ENCODE results near the gene PTGER3. TPM values are rescaled to one million over a fixed set of nuclear protein-coding genes. Genes with fewer than 3 reads are reported as not detected.

Gene PTGER3
- total and polyA plus RNA-seq, 10 of the 15 experiments (the other 5 are each of a cell fraction or from before 2014, with no cell fraction given): under 0.01 to 0.04 (median 0.02) TPM; not detected in 7

- ChIA-PET POLR2A (no interaction called here), SMC1A (ENCODE audit: uncharacterized antibody, unreplicated experiment) (no interaction called here), CTCF (no interaction called here), RAD21 (ENCODE audit: unreplicated experiment) (no interaction called here)
- no peak overlapping the region for H3K9ac ChIP-seq (ENCODE audit: control insufficient read depth, insufficient read depth, low read length)
- no TSS peak for BruUV-seq (replicated peaks)
- WGBS (ENCODE audit: insufficient coverage, insufficient replicate concordance, low lambda C conversion rate, missing lambda C conversion rate): 98% methylated on average over 6 of the region's 6 CpGs
- FAIRE-seq: no peak
- ATAC-seq: no peak; the same call in 2 of the 3 replicates
- no peaks in the 10 kb centered on the region for H3K79me2 ChIP-seq (ENCODE audit: control insufficient read depth, insufficient read depth, low read length)
- DNase-seq (ENCODE audit: low read depth, low spot score): no peak
- in situ Hi-C loops (cut with MboI): loop anchor here (5.0 to 10.0 kb wide), 3 partner anchors 367 to 920 kb away; no protein-coding TSS in a partner anchor
- H3K4me2 ChIP-seq (ENCODE audit: control insufficient read depth, insufficient read depth): no peak overlapping the region
- no peaks in the 10 kb centered on the region for H3K4me1 ChIP-seq (ENCODE audit: control insufficient read depth, insufficient read depth, low read length)
- intact Hi-C loops (cut with micrococcal nuclease; ENCODE audit: unreplicated experiment): loop anchor here (5.0 to 10.0 kb wide), 2 partner anchors 312 to 920 kb away; no protein-coding TSS in a partner anchor
- no peak overlapping the region for H3K27ac ChIP-seq (ENCODE audit: control insufficient read depth, insufficient read depth)
- no peak overlapping the region for H2AFZ ChIP-seq (ENCODE audit: control insufficient read depth, low read depth, low read length)
- H3K36me3 ChIP-seq (ENCODE audit: control insufficient read depth in 2 of 2, insufficient read depth in 2 of 2, low read length in 1 of 2): peaks cover 0 to 7% of the 10 kb centered on the region in 2 experiments; a peak in 2 of 4 replicates
- no peak overlapping the region for H3K4me3 ChIP-seq
- TF ChIP-seq PML (IDR thresholded peaks at IDR 0.05; ENCODE audit: low read length): no peak
- TF ChIP-seq, protein P1, sequence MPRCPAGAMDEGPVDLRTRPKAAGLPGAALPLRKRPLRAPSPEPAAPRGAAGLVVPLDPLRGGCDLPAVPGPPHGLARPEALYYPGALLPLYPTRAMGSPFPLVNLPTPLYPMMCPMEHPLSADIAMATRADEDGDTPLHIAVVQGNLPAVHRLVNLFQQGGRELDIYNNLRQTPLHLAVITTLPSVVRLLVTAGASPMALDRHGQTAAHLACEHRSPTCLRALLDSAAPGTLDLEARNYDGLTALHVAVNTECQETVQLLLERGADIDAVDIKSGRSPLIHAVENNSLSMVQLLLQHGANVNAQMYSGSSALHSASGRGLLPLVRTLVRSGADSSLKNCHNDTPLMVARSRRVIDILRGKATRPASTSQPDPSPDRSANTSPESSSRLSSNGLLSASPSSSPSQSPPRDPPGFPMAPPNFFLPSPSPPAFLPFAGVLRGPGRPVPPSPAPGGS (IDR thresholded peaks at IDR 0.05; ENCODE audit: borderline replicate concordance, insufficient read depth, low read depth, low read length, poor library complexity, severe bottlenecking): peak; percentile 15
- no peak for TF ChIP-seq MXI1 (IDR thresholded peaks at IDR 0.05; ENCODE audit: low read depth, low read length)
- no peaks in the 10 kb centered on the region for H3K9me3 ChIP-seq (replicated peaks; ENCODE audit: control insufficient read depth, insufficient read depth, low read length)
- H3K27me3 ChIP-seq (replicated peaks in 1 of 2; ENCODE audit: control insufficient read depth in 2 of 2, insufficient read depth in 2 of 2, low read length in 1 of 2): no peaks in the 10 kb centered on the region
- H4K20me1 ChIP-seq (ENCODE audit: control insufficient read depth, insufficient read depth): no peaks in the 10 kb centered on the region
These were observed 7.2 kb upstream of the PTGER3 start for GRCh38 chr1:71054791-71055190.

DNA sequence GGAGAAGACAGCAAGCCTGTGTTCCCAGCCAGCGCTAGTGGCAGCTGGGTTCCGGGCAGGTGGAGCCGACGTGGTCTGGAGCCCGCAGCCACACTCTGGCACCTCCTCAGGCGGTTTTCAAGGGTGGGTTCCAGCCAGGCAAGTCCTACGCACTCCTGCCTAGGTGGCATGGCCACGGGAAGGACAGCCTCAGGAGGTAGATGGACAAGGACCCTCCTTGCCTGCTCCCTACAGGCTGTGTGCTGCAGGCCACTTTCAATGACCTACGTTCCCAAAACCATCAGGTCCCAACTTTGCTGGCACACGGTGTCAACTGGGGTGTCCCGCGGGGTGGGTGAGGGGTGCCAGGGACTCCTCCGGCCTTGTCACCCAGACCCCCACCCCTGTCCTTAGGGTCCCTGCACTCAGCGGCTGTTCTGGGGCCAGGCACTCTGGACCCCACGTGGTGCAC lies 6.7 kb upstream of the PTGER3 start:
- SMC1A ChIA-PET (ENCODE audit: uncharacterized antibody, unreplicated experiment): no interaction called here
- Histone ChIP-seq H3K4me2 (ENCODE audit: control insufficient read depth, insufficient read depth) (no peak overlapping the region), H3K9ac (ENCODE audit: control insufficient read depth, insufficient read depth, low read length) (no peak overlapping the region), H2AFZ (ENCODE audit: control insufficient read depth, low read depth, low read length) (no peak overlapping the region), H3K79me2 (ENCODE audit: control insufficient read depth, insufficient read depth, low read length) (no peaks in the 10 kb centered on the region), H3K4me1 (ENCODE audit: control insufficient read depth, insufficient read depth, low read length) (no peaks in the 10 kb centered on the region), H3K36me3 (ENCODE audit: control insufficient read depth in 2 of 2, insufficient read depth in 2 of 2, low read length in 1 of 2) (peaks cover 0 to 7% of the 10 kb centered on the region in 2 experiments; a peak in 2 of 4 replicates), H3K27me3 (replicated peaks in 1 of 2; ENCODE audit: control insufficient read depth in 2 of 2, insufficient read depth in 2 of 2, low read length in 1 of 2) (no peaks in the 10 kb centered on the region), H3K27ac (ENCODE audit: control insufficient read depth, insufficient read depth) (no peak overlapping the region), H4K20me1 (ENCODE audit: control insufficient read depth, insufficient read depth) (no peaks in the 10 kb centered on the region), H3K9me3 (replicated peaks; ENCODE audit: control insufficient read depth, insufficient read depth, low read length) (no peaks in the 10 kb centered on the region), H3K4me3 (no peak overlapping the region)
- 77% methylated on average over 15 of the region's 15 CpGs for WGBS (ENCODE audit: insufficient coverage, insufficient replicate concordance, low lambda C conversion rate, missing lambda C conversion rate)
- no TSS peak for BruUV-seq (replicated peaks)
- RAD21 ChIA-PET (ENCODE audit: unreplicated experiment): no interaction called here
- DNase-seq (ENCODE audit: low read depth, low spot score): no peak
- TF ChIP-seq HDAC2 (IDR thresholded peaks at IDR 0.05): no peak
- no peak for TF ChIP-seq PKNOX1 (IDR thresholded peaks at IDR 0.05)
- TF ChIP-seq BCL11A (IDR thresholded peaks at IDR 0.05; ENCODE audit: low read depth, low read length): no peak
- peak; percentile 9; the same call in 1 of the 2 replicates for TF ChIP-seq POLR2AphosphoS2 (IDR thresholded peaks at IDR 0.05; ENCODE audit: low read depth, low read length)
- TF ChIP-seq SP1 (IDR thresholded peaks at IDR 0.05; ENCODE audit: low read depth, low read length): no peak
- TF ChIP-seq CBFB (IDR thresholded peaks at IDR 0.05; ENCODE audit: low read depth): 0 out of 2 replicates have a peak, but pooled peaks have one; percentile 11
- no peak for TF ChIP-seq SPI1 (IDR thresholded peaks at IDR 0.05; ENCODE audit: borderline replicate concordance, insufficient read depth, low read depth, low read length)
- TF ChIP-seq, protein P1 (IDR thresholded peaks at IDR 0.05; ENCODE audit: borderline replicate concordance, insufficient read depth, low read depth, low read length, poor library complexity, severe bottlenecking): peak; percentile 59
- peak; percentile 50; the same call in 1 of the 2 replicates for TF ChIP-seq POLR2AphosphoS5 (IDR thresholded peaks at IDR 0.05; ENCODE audit: low read length)
- no peak for TF ChIP-seq STAT1 (conservative IDR thresholded peaks at IDR 0.05)
- TF ChIP-seq POLR2A (IDR thresholded peaks at IDR 0.05; ENCODE audit: low read depth, low read length): peak; percentile 77
- peak; percentile 7 for ATAC-seq
- in situ Hi-C loops (cut with MboI): loop anchor here (5.0 to 10.0 kb wide), 3 partner anchors 367 to 920 kb away; no protein-coding TSS in a partner anchor
- POLR2A ChIA-PET: no interaction called here
- CTCF ChIA-PET: no interaction called here
- FAIRE-seq: no peak
- intact Hi-C loops (cut with micrococcal nuclease; ENCODE audit: unreplicated experiment): loop anchor here (5.0 to 10.0 kb wide), 2 partner anchors 312 to 920 kb away; no protein-coding TSS in a partner anchor

Measured in GM12878 (cell line).